ENCODE measurements around the gene ABL2.

DNA sequence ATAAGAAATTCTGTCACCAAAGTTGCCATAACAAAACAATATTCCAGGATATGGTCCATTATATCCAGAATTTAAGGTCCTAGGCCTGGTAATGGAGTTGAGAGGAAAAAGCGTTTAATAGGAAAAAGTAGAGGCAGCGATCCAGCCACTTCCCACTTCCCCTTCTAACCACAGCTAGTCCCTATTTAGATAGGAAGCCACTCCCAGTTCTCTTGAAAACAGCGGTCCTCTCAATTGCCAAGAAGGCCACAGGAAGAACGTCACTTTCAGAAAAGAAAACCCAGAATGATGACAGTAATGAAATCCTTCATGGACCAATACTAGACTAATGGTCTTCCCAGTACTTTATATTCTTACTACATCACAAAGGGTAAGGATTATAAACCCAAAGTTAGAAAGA, 38.6 kb downstream of the ABL2 start:
- no peak for TF ChIP-seq POLR2A (IDR thresholded peaks at IDR 0.05)
- TF ChIP-seq, protein P1, sequence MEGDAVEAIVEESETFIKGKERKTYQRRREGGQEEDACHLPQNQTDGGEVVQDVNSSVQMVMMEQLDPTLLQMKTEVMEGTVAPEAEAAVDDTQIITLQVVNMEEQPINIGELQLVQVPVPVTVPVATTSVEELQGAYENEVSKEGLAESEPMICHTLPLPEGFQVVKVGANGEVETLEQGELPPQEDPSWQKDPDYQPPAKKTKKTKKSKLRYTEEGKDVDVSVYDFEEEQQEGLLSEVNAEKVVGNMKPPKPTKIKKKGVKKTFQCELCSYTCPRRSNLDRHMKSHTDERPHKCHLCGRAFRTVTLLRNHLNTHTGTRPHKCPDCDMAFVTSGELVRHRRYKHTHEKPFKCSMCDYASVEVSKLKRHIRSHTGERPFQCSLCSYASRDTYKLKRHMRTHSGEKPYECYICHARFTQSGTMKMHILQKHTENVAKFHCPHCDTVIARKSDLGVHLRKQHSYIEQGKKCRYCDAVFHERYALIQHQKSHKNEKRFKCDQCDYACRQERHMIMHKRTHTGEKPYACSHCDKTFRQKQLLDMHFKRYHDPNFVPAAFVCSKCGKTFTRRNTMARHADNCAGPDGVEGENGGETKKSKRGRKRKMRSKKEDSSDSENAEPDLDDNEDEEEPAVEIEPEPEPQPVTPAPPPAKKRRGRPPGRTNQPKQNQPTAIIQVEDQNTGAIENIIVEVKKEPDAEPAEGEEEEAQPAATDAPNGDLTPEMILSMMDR (IDR thresholded peaks at IDR 0.05), result no peak
- no peak for TF ChIP-seq POLR2AphosphoS5 (IDR thresholded peaks at IDR 0.05; ENCODE audit: insufficient read depth in 1 of 2, low read depth in 1 of 2)

Data from vagina (tissue), 2 donors.